SK-N-SH (cell line): ENCODE results near the gene COL4A2.

Experiments used
- YY1 ChIP-seq: IDR thresholded peaks from 2 replicates; pipeline ENCODE4 v1.4.0; 2012; ENCODE audit warnings: low read depth, mild to moderate bottlenecking
- TF ChIP-seq, protein P1 (sequence below): IDR thresholded peaks from 2 replicates; pipeline ENCODE4; 2012

DNA sequence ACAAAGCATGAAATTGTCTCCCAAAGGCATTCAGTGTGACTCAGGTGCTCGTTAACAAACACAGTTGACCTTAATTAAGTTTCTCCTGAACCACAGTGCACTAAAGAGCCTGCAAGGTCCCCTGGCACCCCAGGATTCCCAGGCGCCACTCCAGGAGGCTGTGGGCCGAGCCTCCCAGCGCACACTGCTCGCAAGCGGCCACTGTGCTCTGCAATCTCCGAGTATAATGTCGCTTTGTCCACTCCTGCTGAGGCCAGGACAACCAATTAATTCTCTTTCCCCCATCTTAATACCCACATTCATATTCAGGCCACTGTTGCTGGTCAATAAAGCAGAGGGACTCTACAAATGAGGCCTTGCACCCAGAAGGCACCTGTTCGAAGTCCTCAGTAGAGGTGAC, 245.7 kb downstream of the COL4A2 start:
- TF ChIP-seq, protein P1, sequence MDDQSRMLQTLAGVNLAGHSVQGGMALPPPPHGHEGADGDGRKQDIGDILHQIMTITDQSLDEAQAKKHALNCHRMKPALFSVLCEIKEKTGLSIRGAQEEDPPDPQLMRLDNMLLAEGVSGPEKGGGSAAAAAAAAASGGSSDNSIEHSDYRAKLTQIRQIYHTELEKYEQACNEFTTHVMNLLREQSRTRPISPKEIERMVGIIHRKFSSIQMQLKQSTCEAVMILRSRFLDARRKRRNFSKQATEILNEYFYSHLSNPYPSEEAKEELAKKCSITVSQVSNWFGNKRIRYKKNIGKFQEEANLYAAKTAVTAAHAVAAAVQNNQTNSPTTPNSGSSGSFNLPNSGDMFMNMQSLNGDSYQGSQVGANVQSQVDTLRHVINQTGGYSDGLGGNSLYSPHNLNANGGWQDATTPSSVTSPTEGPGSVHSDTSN, result no peak
- TF ChIP-seq YY1, result no peak
